ENCODE measurements around the gene SESN1.

SESN1 gene

GRCh38 chr6:109008054-109008453 lies 86.6 kb downstream of the SESN1 start (continued):
- TF ChIP-seq CSDC2 (CRISPR knock-in tag; IDR thresholded peaks at IDR 0.05) (no peak), ZFP3 (CRISPR knock-in tag; IDR thresholded peaks at IDR 0.05) (no peak), GLIS3 (CRISPR knock-in tag; IDR thresholded peaks at IDR 0.05) (no peak), ZC3H10 (CRISPR knock-in tag; IDR thresholded peaks at IDR 0.05) (no peak), RARB (CRISPR knock-in tag; IDR thresholded peaks at IDR 0.05) (no peak), BACH2 (CRISPR knock-in tag; IDR thresholded peaks at IDR 0.05; ENCODE audit: borderline replicate concordance) (no peak)

- no peak for TF ChIP-seq CSDC2 (CRISPR knock-in tag; IDR thresholded peaks at IDR 0.05)
- no peak for TF ChIP-seq ZNF565 (CRISPR knock-in tag; conservative IDR thresholded peaks at IDR 0.05; ENCODE audit: low read depth)
- TF ChIP-seq PPARA (CRISPR knock-in tag; IDR thresholded peaks at IDR 0.05; ENCODE audit: borderline replicate concordance): no peak
- no peak for TF ChIP-seq ZNF8 (CRISPR knock-in tag; IDR thresholded peaks at IDR 0.05)
- TF ChIP-seq OSR1 (CRISPR knock-in tag; IDR thresholded peaks at IDR 0.05): no peak
- no peak for TF ChIP-seq TSHZ2 (CRISPR knock-in tag; IDR thresholded peaks at IDR 0.05)
- no peak for TF ChIP-seq PATZ1 (CRISPR knock-in tag; IDR thresholded peaks at IDR 0.05; ENCODE audit: borderline replicate concordance)
- no peak for TF ChIP-seq ZFP30 (CRISPR knock-in tag; IDR thresholded peaks at IDR 0.05)
- TF ChIP-seq TOX (CRISPR knock-in tag; IDR thresholded peaks at IDR 0.05; ENCODE audit: borderline replicate concordance): no peak
- TF ChIP-seq SNAI2 (CRISPR knock-in tag; IDR thresholded peaks at IDR 0.05): no peak
- TF ChIP-seq GLIS3 (CRISPR knock-in tag; IDR thresholded peaks at IDR 0.05): no peak
- TF ChIP-seq ZNF70 (CRISPR knock-in tag; IDR thresholded peaks at IDR 0.05): no peak
- TF ChIP-seq, protein P1, sequence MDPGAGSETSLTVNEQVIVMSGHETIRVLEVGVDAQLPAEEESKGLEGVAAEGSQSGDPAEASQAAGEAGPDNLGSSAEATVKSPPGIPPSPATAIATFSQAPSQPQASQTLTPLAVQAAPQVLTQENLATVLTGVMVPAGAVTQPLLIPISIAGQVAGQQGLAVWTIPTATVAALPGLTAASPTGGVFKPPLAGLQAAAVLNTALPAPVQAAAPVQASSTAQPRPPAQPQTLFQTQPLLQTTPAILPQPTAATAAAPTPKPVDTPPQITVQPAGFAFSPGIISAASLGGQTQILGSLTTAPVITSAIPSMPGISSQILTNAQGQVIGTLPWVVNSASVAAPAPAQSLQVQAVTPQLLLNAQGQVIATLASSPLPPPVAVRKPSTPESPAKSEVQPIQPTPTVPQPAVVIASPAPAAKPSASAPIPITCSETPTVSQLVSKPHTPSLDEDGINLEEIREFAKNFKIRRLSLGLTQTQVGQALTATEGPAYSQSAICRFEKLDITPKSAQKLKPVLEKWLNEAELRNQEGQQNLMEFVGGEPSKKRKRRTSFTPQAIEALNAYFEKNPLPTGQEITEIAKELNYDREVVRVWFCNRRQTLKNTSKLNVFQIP (CRISPR knock-in tag; IDR thresholded peaks at IDR 0.05; ENCODE audit: borderline replicate concordance, low read depth): no peak
- TF ChIP-seq BACH2 (CRISPR knock-in tag; IDR thresholded peaks at IDR 0.05; ENCODE audit: borderline replicate concordance): no peak
- TF ChIP-seq, protein P2, sequence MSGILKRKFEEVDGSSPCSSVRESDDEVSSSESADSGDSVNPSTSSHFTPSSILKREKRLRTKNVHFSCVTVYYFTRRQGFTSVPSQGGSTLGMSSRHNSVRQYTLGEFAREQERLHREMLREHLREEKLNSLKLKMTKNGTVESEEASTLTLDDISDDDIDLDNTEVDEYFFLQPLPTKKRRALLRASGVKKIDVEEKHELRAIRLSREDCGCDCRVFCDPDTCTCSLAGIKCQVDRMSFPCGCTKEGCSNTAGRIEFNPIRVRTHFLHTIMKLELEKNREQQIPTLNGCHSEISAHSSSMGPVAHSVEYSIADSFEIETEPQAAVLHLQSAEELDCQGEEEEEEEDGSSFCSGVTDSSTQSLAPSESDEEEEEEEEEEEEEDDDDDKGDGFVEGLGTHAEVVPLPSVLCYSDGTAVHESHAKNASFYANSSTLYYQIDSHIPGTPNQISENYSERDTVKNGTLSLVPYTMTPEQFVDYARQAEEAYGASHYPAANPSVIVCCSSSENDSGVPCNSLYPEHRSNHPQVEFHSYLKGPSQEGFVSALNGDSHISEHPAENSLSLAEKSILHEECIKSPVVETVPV (CRISPR knock-in tag; IDR thresholded peaks at IDR 0.05): no peak
- TF ChIP-seq ESRRG (CRISPR knock-in tag; IDR thresholded peaks at IDR 0.05): no peak
- no peak for TF ChIP-seq TCF4 (CRISPR knock-in tag; IDR thresholded peaks at IDR 0.05; ENCODE audit: borderline replicate concordance)
- TF ChIP-seq ISL1 (CRISPR knock-in tag; IDR thresholded peaks at IDR 0.05): no peak
- no peak for TF ChIP-seq ARNTL (CRISPR knock-in tag; IDR thresholded peaks at IDR 0.05; ENCODE audit: borderline replicate concordance, low read depth)
- ATAC-seq: no peak
These were observed 87.1 kb downstream of the SESN1 start for GRCh38 chr6:109007521-109007920.

DNA sequence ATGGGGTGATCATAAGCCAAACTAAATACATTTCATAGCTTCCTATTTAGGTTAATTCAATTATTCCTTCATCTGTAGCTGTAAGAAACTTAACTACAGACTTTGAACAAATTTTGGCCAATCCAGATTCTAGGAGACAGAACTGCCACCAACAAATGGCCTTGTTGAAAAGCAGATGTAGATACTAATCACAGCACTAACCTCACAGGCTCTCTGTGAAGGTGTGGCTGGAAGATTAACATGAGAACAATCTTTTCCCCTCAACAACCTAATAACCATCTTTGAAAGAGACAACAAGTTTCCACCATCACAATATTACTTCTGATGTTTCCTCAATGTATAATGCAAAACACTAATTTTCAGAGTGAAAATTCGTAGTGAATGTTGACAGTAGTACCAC lies 87.8 kb downstream of the SESN1 start:
- ATAC-seq: no peak
- TF ChIP-seq ZNF8 (CRISPR knock-in tag; IDR thresholded peaks at IDR 0.05) (no peak), TOX (CRISPR knock-in tag; IDR thresholded peaks at IDR 0.05; ENCODE audit: borderline replicate concordance) (no peak), ZFP30 (CRISPR knock-in tag; IDR thresholded peaks at IDR 0.05) (no peak), TSHZ2 (CRISPR knock-in tag; IDR thresholded peaks at IDR 0.05) (no peak), ISL1 (CRISPR knock-in tag; IDR thresholded peaks at IDR 0.05) (no peak), TCF4 (CRISPR knock-in tag; IDR thresholded peaks at IDR 0.05; ENCODE audit: borderline replicate concordance) (no peak), ZNF565 (CRISPR knock-in tag; conservative IDR thresholded peaks at IDR 0.05; ENCODE audit: low read depth) (no peak)
- TF ChIP-seq, protein P3, sequence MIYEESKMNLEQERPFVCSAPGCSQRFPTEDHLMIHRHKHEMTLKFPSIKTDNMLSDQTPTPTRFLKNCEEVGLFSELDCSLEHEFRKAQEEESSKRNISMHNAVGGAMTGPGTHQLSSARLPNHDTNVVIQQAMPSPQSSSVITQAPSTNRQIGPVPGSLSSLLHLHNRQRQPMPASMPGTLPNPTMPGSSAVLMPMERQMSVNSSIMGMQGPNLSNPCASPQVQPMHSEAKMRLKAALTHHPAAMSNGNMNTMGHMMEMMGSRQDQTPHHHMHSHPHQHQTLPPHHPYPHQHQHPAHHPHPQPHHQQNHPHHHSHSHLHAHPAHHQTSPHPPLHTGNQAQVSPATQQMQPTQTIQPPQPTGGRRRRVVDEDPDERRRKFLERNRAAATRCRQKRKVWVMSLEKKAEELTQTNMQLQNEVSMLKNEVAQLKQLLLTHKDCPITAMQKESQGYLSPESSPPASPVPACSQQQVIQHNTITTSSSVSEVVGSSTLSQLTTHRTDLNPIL (CRISPR knock-in tag; IDR thresholded peaks at IDR 0.05; ENCODE audit: low read depth): no peak
- TF ChIP-seq, protein P2 (CRISPR knock-in tag; IDR thresholded peaks at IDR 0.05): no peak
